HG03571 (cell line): Measurements from ENCODE around the gene KCND2.
"Not testable (repeated sequence)": the region's sequence is repeated elsewhere in the genome, so short reads cannot be mapped to it uniquely, and the experiment has no call there.

Source experiments
- ATAC-seq: cut with Tn5 transposase; IDR thresholded peaks from one replicate; pipeline ENCODE4 v1.9.1; 2021; ENCODE audit not compliant: unreplicated experiment

KCND2 gene

GRCh38 chr7:120733143-120733542 is 460.2 kb downstream of the KCND2 start:
- no peak for ATAC-seq

GRCh38 chr7:120733835-120734234 is 460.9 kb downstream of the KCND2 start:
- no peak for ATAC-seq

GRCh38 chr7:120735791-120736190 is 462.8 kb downstream of the KCND2 start:
- ATAC-seq = no peak

- ATAC-seq = no peak
Observed at GRCh38 chr7:120738816-120739215, 465.8 kb downstream of the KCND2 start.

GRCh38 chr7:120740348-120740747 is 467.4 kb downstream of the KCND2 start:
- no peak for ATAC-seq

GRCh38 chr7:120741371-120742042 is 468.5 kb downstream of the KCND2 start:
- ATAC-seq = no peak

- no peak for ATAC-seq
Observed at GRCh38 chr7:120742372-120742771, 469.4 kb downstream of the KCND2 start.

- ATAC-seq = no peak
Observed at GRCh38 chr7:120743128-120743527, 470.2 kb downstream of the KCND2 start.

GRCh38 chr7:120760050-120760449 is 487.1 kb downstream of the KCND2 start:
- no peak for ATAC-seq

GRCh38 chr7:120760851-120761250 is 487.9 kb downstream of the KCND2 start:
- ATAC-seq = no peak

- ATAC-seq = no peak
Observed at GRCh38 chr7:120770206-120770605, 497.2 kb downstream of the KCND2 start.

GRCh38 chr7:120774481-120774880 is 501.5 kb downstream of the KCND2 start:
- ATAC-seq = no peak

GRCh38 chr7:120775755-120776154 is 502.8 kb downstream of the KCND2 start:
- ATAC-seq = no peak

- not testable (repeated sequence) for ATAC-seq
Observed at GRCh38 chr7:120779078-120779477, 506.1 kb downstream of the KCND2 start.

GRCh38 chr7:120780451-120780850 is 507.5 kb downstream of the KCND2 start:
- not testable (repeated sequence) for ATAC-seq

GRCh38 chr7:120780938-120781337 is 508.0 kb downstream of the KCND2 start:
- ATAC-seq = no peak

GRCh38 chr7:120781924-120782323 is 508.9 kb downstream of the KCND2 start:
- ATAC-seq = not testable (repeated sequence)

- no peak for ATAC-seq
Observed at GRCh38 chr7:120783273-120783672, 510.3 kb downstream of the KCND2 start.

- ATAC-seq = no peak
Observed at GRCh38 chr7:120783721-120784120, 510.7 kb downstream of the KCND2 start.

GRCh38 chr7:120785095-120785494 is 512.1 kb downstream of the KCND2 start:
- no peak for ATAC-seq

- peak; percentile 96 for ATAC-seq
Observed at GRCh38 chr7:120792091-120792860, 519.3 kb downstream of the KCND2 start.

GRCh38 chr7:120792861-120793130 is 519.8 kb downstream of the KCND2 start:
- no peak for ATAC-seq
